Activated naive CD8-positive, alpha-beta T cell treated with anti-CD3 and anti-CD28 coated beads, Interleukin-2, amount 50 U/mL, for 16 hours (primary cell): ENCODE data around the gene FLII.

Source experiments
- DNase-seq: peaks from one replicate; pipeline ENCODE4 v3.0.0-alpha.2; 2020; ENCODE audit warnings: low read depth, low spot score

The FLII gene

GRCh38 chr17:18245038-18245776 lies 13.3 kb downstream of the FLII start:
- DNase-seq, result no peak

DNA sequence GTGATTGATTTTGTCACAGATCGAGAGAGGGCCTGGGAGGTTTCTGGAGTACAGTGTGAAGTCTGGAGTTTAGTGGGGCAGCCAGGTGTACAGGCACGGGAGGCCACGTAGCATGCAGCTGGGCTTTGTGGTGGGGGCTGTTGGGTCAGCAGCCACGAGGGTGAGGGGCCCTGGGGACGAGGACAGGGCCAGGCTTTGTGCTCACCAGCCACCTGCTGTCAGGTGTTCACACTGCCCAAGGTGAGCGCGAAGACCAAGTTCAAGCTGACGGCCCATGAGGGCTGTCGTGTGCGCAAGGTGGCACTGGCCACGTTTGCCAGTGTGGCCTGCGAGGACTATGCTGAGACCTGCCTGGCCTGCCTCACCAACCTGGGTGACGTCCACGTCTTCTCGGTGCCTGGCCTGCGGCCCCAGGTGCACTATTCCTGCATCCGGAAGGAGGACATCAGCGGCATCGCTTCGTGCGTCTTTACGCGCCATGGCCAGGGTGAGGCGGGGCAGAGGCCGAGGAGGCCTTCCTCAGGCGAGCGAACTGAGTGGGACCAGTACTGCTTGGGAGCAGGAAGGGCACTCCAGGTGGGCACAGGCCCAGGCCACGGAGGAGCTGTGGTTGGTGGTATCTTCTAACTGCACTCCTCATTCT lies 17.2 kb downstream of the FLII start:
- DNase-seq, result no peak

- no peak for DNase-seq
These were observed 18.1 kb downstream of the FLII start for GRCh38 chr17:18240449-18240848.

- no peak for DNase-seq
These were observed 20.2 kb downstream of the FLII start for GRCh38 chr17:18238299-18238698.

DNA sequence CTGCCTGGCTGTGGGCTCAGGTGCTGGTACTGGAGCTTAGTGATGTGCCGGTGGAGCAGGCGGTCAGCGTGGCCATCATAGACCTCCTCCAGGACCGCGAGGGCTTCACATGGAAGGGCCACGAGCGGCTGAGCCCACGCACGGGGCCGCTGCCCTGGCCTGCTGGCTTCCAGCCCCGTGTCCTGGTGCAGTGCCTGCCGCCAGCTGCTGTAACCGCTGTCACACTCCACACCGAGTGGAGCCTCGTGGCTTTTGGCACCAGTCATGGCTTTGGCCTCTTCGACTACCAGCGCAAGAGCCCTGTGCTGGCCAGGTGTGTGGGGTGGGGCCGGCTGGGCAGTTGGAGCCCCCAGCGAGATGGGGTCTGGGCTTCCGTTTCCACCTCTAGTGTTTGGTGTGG lies 21.1 kb downstream of the FLII start:
- no peak for DNase-seq

DNA sequence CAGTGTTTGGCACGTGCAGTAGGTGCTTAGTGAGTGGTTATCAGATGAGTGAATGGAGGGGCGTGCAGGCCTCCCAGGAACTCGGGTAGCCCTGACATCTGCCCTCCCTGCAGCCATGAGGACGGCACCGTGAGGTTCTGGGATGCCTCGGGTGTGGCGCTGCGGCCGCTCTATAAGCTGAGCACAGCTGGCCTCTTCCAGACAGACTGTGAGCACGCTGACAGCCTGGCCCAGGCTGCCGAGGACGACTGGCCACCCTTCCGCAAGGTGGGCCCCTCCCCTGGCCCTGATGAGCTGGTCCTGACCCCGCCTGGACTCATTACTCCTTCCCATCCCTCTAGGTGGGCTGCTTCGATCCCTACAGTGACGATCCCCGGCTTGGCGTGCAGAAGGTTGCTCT lies 22.0 kb downstream of the FLII start:
- DNase-seq, result no peak

DNA sequence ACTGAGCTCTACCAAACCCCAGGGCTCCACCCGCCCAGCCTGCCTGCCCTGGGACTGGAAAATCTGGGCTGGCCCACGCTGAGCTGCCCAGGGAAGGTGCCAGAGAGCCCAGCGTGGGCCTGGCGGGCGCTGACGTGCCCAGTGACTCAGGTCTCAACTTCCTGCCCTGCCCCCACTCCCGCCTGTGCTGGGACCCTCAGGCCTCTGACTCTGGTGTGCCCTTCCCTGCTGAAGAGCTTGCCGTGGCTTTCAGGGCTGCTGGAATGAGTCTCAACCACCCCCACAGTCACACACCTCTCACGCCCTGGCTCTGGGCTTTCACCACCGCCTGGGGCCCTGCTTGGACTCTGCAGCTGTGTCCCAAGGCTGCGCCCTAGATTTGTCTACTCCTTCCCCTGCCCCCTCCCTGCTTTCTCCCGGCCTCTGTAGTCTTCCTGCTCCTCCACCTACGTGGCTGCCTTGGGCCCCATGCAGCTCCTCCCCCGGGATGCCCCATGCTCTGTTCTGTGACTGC lies 22.7 kb downstream of the FLII start:
- DNase-seq, result no peak

DNA sequence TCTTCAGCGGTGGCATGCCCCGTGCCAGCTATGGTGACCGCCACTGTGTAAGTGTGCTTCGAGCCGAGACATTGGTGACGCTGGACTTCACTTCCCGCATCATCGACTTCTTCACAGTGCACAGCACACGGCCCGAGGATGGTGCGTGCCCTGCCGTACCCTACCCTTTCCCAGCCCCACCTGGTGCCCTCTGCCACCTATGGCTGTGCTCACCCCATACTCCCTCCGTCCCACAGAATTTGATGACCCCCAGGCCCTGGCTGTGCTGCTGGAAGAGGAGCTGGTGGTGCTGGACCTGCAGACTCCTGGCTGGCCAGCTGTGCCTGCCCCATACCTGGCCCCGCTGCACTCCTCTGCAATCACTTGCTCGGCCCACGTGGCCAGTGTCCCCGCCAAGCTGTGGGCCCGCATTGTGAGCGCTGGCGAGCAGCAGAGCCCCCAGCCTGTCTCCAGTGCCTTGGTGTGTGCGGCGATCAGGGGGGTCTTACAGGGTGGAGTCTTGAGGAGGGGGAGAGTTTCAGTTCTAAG lies 23.6 kb downstream of the FLII start:
- no peak for DNase-seq

- DNase-seq, result no peak
These were observed 24.6 kb downstream of the FLII start for GRCh38 chr17:18233803-18234518.

GRCh38 chr17:18231164-18231563 lies 27.4 kb downstream of the FLII start:
- DNase-seq, result no peak

- no peak for DNase-seq
These were observed 28.0 kb downstream of the FLII start for GRCh38 chr17:18230288-18231141.

- no peak for DNase-seq
These were observed 28.8 kb downstream of the FLII start for GRCh38 chr17:18229771-18230170.

DNA sequence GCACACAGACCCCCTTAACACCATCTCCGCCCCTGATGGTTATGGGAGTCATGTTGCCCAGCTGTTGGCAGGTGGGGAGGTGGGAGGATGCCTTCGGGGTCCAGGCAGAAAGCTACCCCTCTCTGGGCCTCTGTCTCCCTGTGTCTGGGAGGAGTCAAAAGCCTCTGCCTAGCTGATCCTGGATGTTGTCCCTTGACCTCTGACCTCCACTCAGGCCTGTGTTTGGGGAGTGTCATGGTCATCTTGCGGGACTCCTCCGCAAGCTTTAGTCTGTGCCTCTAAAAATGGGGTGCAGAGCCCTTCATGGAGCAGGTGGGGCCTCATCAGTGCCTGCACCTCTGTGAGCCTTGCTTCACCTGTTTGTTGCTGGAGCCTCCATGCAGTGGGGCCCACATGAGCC lies 29.3 kb downstream of the FLII start:
- DNase-seq, result no peak

- no peak for DNase-seq
These were observed 30.3 kb downstream of the FLII start for GRCh38 chr17:18228176-18228682.

DNA sequence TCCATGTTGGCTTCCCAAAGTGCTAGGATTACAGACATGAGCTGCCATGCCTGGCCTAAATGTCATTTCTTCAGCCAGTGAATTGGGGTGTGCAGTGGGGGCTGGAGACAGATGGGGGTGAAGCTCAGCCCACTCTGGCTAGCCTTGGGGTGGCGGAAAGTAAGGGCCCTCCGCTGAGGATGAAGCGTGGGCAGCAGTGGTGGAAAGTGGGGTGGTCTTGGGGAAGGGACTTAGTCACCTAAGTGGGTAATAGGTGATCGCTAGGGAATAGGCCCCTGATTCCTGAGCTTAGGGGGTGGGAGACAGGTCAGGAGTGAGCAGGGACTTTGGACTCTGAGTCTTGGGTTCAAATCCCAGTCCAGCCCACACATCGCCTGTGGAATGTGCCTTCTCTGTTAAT lies 30.9 kb downstream of the FLII start:
- DNase-seq, result no peak

DNA sequence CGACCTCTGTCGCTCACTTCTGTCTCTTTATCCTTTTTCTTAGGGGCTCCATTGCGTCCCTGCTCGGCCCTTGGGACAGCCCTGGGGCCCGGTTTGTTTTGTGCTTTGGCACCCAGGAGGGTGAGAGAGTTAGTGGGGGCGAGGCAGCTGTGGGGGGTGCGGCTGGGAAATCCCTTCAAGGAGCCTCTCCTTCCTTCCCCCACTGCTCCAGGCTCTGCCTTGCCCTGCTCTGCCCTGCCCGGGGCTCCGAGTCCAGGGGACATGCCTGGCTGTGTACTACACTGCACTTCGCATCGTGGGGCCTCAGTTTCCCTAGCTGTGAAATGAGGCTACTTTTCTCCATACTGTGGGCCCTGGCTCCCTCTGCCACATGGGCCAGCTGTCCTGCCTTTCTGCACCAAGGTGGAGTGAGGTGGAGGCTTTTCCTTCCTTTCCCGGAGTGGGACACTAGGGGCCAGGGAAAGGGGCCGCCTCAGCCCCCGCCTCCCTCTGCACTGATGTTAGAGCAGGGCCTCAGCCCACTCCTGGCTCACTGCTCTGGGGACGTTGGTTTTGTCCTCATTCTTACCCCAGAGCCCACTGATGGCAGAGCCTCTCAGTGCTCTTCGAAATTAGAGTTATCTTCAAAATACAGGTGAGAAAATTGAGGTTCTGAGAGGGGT lies 32.1 kb downstream of the FLII start:
- DNase-seq, result no peak

DNA sequence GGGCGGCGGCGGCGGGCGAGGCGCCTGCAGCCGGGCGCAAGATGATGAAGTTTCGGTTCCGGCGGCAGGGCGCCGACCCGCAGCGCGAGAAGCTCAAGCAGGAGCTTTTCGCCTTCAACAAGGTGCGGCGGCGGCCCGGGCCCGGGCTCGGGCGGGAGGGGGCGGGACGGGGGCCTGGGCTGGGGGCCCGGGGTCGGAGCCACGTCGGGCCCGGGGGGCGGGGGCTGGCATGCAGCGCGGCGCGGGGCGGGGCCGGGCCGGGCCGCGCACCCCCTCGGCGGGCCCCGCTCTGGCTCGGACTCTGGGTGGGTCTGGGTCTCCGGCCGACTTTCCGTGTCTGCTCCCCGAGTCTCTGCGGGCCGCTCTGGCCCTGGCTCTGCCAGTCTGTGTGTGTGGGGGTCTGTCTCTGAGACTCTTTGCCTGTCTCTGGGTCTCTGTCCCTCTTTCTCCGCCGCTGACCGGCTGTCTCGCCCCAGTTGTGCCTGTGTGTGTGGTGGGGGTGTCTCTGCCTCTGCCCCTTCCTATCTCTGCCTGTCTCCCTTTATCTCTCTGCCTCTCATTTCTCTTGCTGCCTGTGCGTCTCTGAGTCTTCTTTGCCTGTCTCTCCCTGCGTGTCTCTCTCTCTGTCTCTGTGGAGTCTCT lies 32.8 kb downstream of the FLII start:
- no peak for DNase-seq

GRCh38 chr17:18225121-18225641 lies 33.4 kb downstream of the FLII start, which contains the start of gene LLGL1:
TSS of gene LLGL1 (plus strand) at chr17:18225635. CDS start at chr17:18225683, 48 bp downstream.
- peak; percentile 92 for DNase-seq

GRCh38 chr17:18224387-18225120 lies 34.0 kb downstream of the FLII start:
- no peak for DNase-seq
